H1 (cell line): ENCODE data around the gene COPS6.
A peak's percentile ranks its signal among the peaks of the same experiment; 100 is the strongest.

Experiments used
- CEBPB ChIP-seq: IDR thresholded peaks from 2 replicates; pipeline ENCODE4 v1.6.1; 2012; ENCODE audit warnings: low read depth, low read length
- CHD1 ChIP-seq: IDR thresholded peaks from 2 replicates; pipeline ENCODE4 v1.6.1; 2012; ENCODE audit warnings: low read depth, low read length, improper control_type of control experiment
- CHD2 ChIP-seq: IDR thresholded peaks from 2 replicates; pipeline ENCODE4 v1.6.1; 2012; ENCODE audit warnings: low read length, improper control_type of control experiment
- CREB1 ChIP-seq: IDR thresholded peaks from 2 replicates; pipeline ENCODE4 v1.6.1; 2012; ENCODE audit warnings: inconsistent platforms
- EZH2 ChIP-seq: fragments of 200-600 bp; sonication (generic); IDR thresholded peaks from 2 replicates; pipeline ENCODE4 v1.7.1; 2012; ENCODE audit warnings: low read depth, mild to moderate bottlenecking, moderate library complexity, low read length, inconsistent platforms; ENCODE audit not compliant: severe bottlenecking
- GTF2F1 ChIP-seq: IDR thresholded peaks from 2 replicates; pipeline ENCODE4 v1.6.1; 2012; ENCODE audit warnings: low read depth, low read length, improper control_type of control experiment, borderline replicate concordance
- PHF8 ChIP-seq: fragments of 200-600 bp; sonication (generic); conservative IDR thresholded peaks from 2 replicates; pipeline ENCODE4 v1.7.1; 2012; ENCODE audit warnings: low read depth, mild to moderate bottlenecking, inconsistent platforms, low read length, moderate library complexity
- POLR2A ChIP-seq, 2 experiments: IDR thresholded peaks; 1 replicate in 1 of 2; 2 replicates in 1 of 2; pipeline ENCODE4 v1.6.1; 2011; ENCODE audit warnings: low read depth in 2 of 2, low read length in 2 of 2, mild to moderate bottlenecking in 2 of 2; ENCODE audit errors: control extremely low read depth in 1 of 2
- POLR2AphosphoS5 ChIP-seq: IDR thresholded peaks from 2 replicates; pipeline ENCODE4 v1.6.1; 2011; ENCODE audit warnings: low read depth, low read length
- RAD21 ChIP-seq, 2 experiments: IDR thresholded peaks in 1 of 2; conservative IDR thresholded peaks in 1 of 2; 2 replicates each; pipeline ENCODE4 v1.6.1; 2011; ENCODE audit warnings: low read depth in 2 of 2, low read length in 2 of 2, improper control_type of control experiment in 1 of 2, inconsistent platforms in 1 of 2, mild to moderate bottlenecking in 1 of 2, moderate library complexity in 1 of 2
- SIN3A ChIP-seq, 2 experiments: IDR thresholded peaks in 1 of 2; conservative IDR thresholded peaks in 1 of 2; 2 replicates each; pipeline ENCODE4 v1.6.1; 2011 to 2012; ENCODE audit warnings: low read length in 2 of 2, improper control_type of control experiment in 1 of 2, low read depth in 1 of 2, mild to moderate bottlenecking in 1 of 2
- TBP ChIP-seq: IDR thresholded peaks from 2 replicates; pipeline ENCODE4 v1.6.1; 2011; ENCODE audit warnings: low read depth, low read length, improper control_type of control experiment
- TF ChIP-seq, protein P1 (sequence below), 3 experiments: IDR thresholded peaks; 1 replicate in 2 of 3; 2 replicates in 1 of 3; pipeline versions ENCODE4 v1.5.1 to v1.6.1; 2011; ENCODE audit warnings: low read length in 3 of 3, mild to moderate bottlenecking in 3 of 3, inconsistent platforms in 2 of 3, low read depth in 1 of 3, moderate library complexity in 1 of 3; ENCODE audit not compliant: insufficient read depth in 1 of 3; ENCODE audit errors: control extremely low read depth in 1 of 3
- TF ChIP-seq, protein P2 (sequence below): IDR thresholded peaks from 2 replicates; pipeline ENCODE4 v1.6.1; 2012; ENCODE audit warnings: low read length, inconsistent platforms

DNA sequence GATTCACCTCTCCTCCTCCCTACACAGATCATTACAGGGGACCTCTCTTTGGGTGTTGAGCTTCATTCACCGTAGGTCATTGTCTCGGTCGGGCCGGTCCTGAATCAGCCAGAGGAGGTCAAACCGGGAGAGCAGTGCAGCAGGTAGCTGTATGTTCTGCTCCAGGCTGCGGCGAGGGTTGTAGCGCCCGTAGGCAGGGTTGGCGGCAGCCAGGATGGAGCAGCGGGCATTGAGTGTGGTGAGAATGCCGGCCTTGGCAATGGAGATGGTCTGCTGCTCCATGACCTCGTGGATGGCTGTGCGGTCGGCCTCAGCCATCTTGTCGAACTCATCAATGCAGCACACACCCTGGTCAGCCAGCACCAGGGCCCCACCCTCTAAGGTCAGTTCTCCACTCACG is 6.9 kb downstream of the COPS6 start:
- TF ChIP-seq POLR2AphosphoS5 (peak; percentile 29; the same call in 1 of the 2 replicates), EZH2 (no peak), POLR2A (IDR thresholded peaks at IDR 0.05; ENCODE audit: control extremely low read depth in 1 of 2, low read depth in 2 of 2, low read length in 2 of 2) (peak; percentile 1 to 62; a peak in 1 of 3 replicates), RAD21 (IDR thresholded peaks at IDR 0.05 in 1 of 2, conservative IDR thresholded peaks at IDR 0.05 in 1 of 2; ENCODE audit: low read depth in 2 of 2, low read length in 2 of 2) (no peak), CHD2 (no peak), TBP (no peak), CEBPB (no peak), CHD1 (no peak), SIN3A (conservative IDR thresholded peaks at IDR 0.05 in 1 of 2, IDR thresholded peaks at IDR 0.05 in 1 of 2; ENCODE audit: low read depth in 1 of 2, low read length in 2 of 2) (no peak), GTF2F1 (no peak), PHF8 (no peak), CREB1 (no peak)
- TF ChIP-seq, protein P1, sequence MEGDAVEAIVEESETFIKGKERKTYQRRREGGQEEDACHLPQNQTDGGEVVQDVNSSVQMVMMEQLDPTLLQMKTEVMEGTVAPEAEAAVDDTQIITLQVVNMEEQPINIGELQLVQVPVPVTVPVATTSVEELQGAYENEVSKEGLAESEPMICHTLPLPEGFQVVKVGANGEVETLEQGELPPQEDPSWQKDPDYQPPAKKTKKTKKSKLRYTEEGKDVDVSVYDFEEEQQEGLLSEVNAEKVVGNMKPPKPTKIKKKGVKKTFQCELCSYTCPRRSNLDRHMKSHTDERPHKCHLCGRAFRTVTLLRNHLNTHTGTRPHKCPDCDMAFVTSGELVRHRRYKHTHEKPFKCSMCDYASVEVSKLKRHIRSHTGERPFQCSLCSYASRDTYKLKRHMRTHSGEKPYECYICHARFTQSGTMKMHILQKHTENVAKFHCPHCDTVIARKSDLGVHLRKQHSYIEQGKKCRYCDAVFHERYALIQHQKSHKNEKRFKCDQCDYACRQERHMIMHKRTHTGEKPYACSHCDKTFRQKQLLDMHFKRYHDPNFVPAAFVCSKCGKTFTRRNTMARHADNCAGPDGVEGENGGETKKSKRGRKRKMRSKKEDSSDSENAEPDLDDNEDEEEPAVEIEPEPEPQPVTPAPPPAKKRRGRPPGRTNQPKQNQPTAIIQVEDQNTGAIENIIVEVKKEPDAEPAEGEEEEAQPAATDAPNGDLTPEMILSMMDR (IDR thresholded peaks at IDR 0.05; ENCODE audit: control extremely low read depth in 1 of 3, insufficient read depth in 1 of 3, low read depth in 1 of 3, low read length in 3 of 3): no peak
- TF ChIP-seq, protein P2, sequence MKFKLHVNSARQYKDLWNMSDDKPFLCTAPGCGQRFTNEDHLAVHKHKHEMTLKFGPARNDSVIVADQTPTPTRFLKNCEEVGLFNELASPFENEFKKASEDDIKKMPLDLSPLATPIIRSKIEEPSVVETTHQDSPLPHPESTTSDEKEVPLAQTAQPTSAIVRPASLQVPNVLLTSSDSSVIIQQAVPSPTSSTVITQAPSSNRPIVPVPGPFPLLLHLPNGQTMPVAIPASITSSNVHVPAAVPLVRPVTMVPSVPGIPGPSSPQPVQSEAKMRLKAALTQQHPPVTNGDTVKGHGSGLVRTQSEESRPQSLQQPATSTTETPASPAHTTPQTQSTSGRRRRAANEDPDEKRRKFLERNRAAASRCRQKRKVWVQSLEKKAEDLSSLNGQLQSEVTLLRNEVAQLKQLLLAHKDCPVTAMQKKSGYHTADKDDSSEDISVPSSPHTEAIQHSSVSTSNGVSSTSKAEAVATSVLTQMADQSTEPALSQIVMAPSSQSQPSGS: no peak
